NCI-H1105 treated with DMSO at 0.1 percent for 48 hours (cell line): ENCODE data around the gene PTK7.

Source experiments
- DNase-seq: peaks from one replicate; lab custom pipeline; 2025; lab: John Stamatoyannopoulos, UW

PTK7 gene

DNA sequence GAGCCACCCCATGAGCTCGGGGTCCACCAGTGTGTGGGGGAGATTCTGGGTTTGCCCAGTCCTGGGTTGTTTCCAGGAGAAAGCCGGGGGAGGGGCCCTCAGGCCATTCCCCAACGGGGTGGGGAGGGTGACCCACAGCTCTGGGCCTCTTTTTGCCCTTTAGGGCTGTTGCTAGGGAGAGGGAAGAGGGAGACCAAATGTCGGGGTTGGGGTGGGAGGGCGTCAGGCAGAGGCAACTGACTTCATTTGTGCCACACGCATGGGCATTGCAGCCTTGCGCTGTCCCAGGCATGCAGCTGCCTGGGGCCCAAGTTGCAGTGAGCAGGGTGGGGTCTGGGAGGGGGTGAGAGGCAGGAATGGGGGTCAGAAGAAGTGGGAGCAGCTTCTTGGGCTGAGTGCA is 103.9 kb downstream of the PTK7 start:
- no peak for DNase-seq

DNA sequence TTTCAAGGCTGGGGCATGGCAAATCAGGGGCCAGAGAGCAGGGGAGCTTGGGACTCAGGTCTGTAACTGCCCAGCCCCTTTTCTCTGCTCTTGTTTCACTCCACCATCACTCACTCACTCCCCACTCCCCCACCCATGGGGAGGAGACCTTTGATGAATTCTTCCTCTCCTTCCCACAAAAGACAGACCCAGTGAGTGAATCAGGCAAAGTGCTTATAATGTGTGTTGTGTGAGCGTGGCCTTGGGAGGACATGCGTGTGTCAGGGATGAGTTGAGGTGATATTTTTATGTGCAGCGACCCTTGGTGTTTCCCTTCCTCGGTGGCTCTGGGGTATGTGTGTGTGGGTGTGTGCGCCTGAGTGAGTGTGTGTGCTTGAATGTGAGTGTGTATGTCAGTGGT is 104.9 kb downstream of the PTK7 start:
- no peak for DNase-seq

DNA sequence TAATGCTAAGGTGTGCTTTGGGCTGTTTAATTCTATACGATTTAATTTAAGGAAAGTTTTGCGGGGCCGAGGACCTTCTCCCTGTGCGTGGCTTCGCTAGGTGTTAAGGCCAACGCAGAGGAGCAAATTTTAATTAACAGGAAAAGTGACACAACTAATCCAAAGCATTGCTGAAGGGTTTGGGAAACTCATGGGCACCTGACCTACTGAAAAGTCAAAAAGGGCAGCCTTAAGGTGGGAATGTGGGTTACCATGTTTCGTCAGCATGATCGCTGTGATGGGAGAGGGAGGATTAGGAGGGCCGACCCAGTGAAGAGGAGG is 105.5 kb downstream of the PTK7 start:
- DNase-seq: no peak

DNA sequence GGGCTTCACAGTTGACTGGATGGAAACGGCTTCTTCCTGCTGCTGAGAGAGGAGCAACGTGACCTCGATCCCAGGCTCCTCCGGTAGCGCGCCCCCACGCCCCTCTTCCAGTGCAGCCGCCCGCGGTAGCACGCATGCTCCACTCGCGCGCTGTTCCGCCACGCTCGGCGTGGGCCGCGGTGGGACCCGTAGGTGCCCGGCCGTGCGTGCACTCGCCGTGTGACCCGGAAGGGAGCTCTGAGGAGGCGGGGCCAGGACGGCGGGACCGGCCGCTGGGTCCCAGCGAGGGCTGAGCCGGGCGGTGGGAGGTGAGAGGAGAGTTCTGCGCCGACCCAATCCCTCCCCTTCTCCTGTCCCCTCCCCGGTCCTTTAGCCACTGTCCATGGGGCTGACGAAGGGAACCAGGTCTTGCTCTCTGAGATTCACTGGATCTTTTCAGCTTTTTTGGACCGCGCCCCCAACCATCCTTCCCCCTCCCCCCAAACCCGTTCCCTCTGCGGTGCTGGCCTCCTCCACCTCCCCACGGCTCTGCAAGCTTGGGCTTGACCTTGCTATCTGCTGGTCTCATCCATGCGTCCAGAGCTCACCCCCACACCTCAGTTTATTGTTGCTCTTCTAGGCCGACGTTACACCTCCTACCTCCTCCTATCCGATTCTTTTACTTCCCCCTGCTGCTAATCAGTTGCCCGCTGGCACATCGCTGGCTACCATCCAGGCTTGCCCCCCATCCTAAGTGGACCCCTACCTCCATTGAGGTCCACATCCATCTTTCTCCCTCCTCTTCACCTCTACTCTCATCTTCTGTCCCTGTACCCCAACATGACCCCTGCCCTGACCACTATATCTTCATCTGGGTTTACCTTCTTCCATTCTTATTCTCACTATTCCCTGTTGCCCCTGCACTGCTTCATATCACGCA is 106.1 kb downstream of the PTK7 start, which contains the start of gene CUL9:
Gene CUL9, plus strand, starts transcription at position 255 of the 919 bp plus-strand sequence. CDS start 2,115 bp downstream, outside the sequence.
- peak; percentile 84 for DNase-seq

DNA sequence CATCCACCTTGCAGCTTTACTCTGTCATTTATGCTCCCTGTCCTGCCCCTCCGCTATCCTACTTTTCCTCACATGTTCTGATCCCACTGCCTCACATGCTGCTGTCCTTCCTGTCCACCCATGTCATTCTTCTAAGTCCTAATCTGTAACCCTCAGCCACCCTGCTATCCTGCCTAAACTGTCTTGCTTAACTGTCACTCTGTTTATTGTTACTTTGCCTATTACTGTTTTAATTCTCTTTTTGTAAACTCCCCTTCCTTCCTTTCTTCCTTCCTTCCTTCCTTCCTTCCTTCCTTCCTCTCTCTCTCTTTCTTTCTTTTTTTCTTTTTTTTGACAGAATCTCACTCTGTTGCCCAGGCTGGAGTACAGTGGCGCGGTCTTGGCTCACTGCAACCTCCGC is 107.3 kb downstream of the PTK7 start:
- DNase-seq: no peak

DNA sequence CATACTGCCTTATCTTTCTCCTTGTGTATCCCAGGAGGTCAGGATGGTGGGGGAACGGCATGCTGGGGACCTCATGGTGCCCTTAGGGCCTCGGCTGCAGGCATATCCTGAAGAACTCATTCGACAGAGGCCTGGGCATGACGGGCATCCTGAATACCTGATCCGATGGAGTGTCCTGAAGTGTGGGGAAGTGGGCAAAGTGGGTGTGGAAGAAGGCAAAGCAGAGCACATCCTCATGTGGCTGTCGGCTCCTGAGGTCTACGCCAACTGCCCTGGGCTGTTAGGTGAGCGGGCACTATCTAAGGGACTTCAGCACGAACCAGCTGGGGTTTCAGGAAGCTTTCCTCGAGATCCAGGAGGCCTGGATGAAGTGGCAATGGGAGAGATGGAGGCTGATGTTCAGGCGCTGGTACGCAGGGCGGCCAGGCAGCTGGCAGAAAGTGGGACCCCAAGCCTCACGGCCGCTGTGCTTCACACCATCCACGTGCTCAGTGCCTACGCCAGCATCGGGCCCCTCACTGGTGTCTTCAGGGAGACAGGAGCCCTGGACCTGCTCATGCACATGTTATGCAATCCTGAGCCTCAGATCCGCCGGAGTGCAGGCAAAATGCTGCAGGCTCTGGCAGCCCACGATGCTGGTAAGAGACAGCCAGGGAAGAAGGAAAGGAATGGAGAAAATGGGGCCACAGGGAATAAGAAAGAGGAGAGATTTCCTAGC is 108.3 kb downstream of the PTK7 start:
- DNase-seq: no peak

DNA sequence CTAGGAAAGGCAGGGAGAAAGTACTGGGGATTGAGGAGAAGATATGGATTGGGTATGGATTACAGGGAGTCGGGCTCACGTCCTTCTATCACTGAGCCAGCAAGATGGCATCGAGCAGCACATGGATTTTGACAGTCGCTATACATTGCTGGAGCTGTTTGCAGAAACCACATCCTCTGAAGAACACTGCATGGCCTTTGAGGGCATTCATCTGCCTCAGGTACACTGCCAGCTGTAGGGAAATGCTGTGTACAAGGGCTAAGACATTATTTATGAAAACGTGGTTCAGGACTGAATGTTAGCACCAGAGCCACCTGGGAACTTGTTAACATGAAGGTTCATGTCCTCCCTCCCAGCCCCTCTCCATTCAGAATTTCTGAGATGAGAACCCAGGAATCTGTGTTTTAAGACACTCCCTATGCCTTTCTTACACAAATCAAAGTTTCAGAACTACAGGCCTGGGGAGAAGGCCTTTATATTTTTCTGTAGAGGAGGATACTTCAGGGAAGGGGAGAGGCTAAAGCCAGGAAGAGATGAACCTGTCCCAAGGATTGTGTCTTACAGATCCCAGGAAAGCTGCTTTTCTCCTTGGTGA is 109.4 kb downstream of the PTK7 start:
- DNase-seq: no peak

DNA sequence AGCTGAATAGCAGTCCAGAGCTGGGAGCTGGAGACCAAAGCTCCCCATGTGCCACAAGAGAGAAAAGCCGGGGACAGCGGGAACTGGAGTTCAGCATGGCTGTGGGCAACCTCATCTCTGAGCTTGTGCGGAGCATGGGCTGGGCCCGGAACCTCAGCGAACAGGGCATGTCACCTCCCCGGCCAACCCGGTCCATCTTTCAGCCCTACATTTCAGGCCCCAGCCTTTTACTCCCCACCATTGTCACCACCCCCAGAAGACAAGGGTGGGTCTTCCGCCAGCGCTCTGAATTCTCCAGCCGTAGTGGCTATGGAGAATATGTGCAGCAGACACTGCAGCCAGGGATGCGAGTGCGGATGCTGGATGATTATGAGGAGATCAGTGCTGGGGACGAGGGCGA is 109.9 kb downstream of the PTK7 start:
- no peak for DNase-seq

DNA sequence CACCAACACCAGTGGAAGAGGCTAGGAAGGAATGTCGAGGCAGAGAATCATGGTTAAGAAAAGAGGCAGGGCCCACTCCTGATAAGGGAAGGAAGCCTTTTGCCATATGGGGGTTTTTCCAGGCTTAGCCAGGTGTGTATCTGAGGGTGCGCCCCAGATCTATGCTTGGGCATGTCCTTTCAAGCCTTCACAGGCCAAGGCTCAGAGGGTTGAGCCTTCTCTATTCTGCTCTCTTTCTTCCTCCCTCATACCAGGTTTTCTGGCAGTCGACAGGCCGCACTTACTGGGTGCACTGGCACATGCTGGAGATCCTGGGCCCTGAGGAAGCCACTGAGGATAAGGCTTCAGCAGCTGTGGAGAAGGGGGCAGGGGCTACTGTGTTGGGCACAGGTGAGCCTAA is 110.6 kb downstream of the PTK7 start:
- DNase-seq: no peak

DNA sequence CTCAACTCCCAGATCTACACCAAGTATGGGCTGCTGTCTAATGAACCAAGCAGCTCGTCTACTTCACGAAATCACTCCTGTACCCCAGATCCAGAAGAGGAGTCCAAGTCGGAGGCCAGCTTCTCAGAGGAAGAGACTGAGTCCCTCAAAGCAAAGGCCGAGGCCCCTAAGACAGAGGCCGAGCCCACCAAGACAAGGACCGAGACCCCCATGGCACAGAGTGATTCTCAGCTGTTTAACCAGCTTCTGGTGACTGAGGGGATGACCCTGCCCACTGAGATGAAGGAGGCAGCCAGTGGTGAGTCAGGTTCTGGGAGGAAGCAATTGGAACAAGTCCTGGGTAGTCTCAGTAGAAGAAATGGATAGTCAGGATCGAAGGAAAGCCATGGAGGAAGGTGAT is 111.7 kb downstream of the PTK7 start:
- no peak for DNase-seq

DNA sequence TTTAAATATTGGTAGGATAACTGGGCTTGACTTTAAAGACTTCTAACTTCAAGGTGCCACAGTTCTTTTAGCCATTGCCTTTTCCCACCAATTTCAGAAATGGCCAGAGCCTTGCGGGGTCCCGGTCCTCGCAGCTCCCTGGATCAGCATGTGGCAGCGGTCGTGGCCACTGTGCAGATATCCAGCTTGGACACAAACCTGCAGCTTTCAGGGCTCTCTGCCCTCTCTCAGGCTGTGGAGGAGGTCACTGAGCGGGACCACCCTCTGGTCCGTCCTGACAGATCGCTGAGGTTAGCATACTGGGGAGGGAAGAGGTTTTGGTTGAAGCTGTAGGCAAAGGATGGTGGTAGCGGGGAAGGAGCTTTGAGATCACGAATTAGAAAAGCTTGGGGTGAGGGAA is 112.3 kb downstream of the PTK7 start:
- DNase-seq: no peak

DNA sequence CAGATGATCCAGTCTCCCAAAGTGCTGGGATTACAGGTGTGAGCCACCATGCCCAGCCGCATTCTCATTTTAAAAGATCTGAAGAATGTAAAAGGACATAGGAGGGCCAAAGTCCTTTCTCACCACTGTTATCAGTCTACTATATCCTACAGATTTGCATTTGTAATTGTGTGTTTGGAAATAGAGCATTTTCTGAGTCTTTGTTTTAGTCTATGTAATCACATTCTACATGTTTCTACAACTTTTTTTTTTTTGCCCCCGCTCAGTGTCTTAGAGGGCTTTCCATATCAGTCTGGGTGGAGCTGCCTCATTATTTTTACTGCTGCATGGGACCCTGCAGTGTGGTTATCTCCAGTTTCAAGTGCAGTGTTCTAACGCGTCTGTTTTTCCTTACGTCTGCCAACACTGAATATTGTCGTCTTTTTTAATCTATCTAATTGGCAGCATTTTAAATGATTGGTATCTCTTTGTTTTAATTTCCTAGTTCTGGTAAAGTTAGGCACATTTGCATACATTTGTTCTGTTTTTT is 113.7 kb downstream of the PTK7 start:
- DNase-seq: no peak

DNA sequence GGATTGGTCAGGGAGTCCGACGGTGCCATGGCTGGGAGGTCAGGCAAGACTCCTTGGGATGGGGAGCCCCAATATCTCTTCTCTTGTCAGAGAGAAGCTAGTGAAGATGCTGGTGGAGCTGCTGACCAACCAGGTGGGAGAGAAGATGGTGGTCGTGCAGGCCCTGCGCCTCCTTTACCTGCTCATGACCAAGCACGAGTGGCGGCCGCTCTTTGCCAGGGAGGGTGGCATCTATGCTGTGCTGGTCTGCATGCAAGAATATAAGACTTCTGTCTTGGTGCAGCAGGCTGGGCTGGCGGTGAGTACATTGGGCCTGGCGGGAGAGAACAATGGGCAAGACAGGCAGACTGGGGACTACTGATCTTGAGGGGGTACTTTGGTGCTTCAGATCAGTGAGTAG is 116.8 kb downstream of the PTK7 start:
- DNase-seq: no peak

DNA sequence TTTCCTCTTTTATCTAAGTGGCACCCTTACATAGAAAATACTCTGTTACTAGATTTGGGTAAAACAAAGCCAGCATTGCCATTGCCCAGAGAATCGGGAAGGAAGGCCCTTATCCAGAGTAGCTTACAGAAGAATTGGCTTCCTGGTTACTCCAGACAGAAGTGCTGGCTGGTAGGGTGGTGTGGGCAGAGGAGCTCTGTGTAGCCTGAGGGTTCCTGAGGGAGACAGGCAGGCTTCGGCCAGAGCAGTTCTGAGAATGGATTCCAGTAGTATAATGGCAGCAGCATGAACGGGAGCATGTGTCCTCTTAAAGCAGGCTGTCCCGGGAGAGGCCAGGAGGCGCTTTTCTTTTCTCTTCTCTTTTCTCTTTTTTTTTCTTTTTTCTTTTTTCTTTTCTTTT is 117.8 kb downstream of the PTK7 start:
- DNase-seq: no peak

DNA sequence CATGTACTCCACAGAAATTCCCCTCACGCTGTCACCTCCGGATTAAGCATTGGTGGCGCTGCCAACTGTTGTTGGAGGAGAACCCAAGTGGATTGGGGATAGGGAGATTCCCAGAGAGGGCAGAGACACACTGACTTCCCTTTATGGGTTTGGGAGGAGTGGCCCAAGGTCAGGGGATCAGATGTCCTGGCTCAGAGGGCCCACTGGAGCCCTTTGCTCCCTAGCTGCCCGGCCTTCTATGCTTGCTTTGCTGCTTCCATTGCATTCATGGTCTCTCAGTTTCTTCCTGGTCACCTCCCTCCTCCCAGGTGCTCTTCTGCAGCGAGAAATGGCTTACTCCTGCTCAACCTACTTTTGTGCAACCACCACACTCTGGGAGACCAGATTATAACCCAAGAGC is 120.2 kb downstream of the PTK7 start:
- DNase-seq: no peak

DNA sequence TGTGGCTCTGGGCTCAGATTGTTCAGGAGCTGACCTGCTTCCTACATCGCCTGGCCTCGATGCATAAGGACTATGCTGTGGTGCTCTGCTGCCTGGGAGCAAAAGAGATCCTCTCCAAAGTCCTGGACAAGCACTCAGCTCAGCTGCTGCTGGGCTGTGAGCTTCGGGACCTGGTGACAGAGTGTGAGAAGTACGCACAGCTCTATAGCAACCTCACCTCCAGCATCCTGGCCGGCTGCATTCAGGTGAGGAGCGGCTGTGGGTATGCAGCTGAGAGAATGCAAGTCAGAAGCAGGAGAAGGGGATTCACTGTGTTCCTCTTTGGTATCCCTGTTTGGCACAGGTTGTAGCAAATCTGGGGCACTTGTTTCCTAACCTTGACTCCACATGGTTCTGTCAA is 123.8 kb downstream of the PTK7 start:
- no peak for DNase-seq

DNA sequence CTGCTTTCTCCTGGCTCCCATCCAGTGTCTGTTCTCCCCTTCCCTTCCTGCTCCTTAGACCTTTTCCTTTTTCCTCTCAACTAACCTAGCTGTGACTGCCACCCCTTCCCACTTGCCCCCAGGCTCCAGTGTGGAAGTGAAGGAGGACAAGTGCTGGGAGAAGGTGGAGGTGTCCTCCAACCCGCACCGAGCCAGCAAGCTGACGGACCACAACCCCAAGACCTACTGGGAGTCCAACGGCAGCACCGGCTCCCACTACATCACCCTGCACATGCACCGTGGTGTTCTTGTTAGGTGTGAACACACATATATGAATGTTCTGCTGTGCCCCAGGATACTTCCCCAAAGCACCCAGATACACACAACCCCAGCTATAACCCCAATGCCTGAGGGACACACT is 124.4 kb downstream of the PTK7 start:
- DNase-seq: no peak

DNA sequence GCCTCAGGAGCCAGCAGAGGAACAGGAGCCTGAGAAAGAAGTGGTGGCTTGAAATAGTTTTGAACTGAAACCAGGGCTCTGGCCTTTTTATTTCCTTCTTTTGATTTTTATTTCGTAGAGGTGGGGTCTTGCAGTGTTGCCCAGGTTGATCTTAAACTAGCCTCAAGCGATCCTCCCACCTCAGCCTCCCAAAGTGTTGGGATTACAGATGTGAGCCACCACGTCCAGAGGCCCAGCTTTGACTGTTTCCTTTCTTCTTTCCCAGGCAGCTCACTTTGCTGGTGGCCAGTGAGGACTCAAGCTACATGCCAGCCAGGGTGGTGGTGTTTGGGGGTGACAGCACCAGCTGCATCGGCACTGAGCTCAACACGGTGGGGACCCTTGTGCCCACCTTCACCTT is 126.3 kb downstream of the PTK7 start:
- DNase-seq: no peak

DNA sequence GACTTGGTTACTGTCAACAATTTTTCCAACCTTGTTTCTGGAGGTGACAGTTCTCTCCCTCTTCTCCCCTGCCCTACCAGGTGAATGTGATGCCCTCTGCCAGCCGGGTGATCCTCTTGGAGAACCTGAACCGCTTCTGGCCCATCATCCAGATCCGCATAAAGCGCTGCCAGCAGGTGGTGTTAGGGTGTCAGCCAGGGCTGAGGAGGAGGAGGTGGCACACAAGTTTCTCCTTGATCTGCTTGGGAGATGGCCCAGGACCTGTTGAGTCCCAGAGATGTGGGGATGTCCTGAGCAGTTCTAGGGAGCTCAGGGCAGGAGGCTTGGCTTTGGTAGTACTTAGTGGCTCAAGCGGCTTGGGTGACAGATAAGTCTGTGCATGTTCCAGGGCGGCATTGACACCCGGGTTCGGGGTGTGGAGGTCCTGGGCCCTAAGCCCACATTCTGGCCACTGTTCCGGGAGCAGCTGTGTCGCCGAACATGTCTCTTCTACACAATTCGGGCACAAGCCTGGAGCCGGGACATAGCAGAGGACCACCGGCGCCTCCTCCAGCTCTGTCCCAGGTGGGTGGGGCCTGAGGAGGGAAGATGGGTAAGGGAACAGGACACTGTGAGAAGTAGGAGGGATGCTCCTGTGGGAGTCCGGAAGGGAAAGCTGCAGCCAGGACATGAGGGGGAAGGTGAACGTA is 127.1 kb downstream of the PTK7 start:
- no peak for DNase-seq

DNA sequence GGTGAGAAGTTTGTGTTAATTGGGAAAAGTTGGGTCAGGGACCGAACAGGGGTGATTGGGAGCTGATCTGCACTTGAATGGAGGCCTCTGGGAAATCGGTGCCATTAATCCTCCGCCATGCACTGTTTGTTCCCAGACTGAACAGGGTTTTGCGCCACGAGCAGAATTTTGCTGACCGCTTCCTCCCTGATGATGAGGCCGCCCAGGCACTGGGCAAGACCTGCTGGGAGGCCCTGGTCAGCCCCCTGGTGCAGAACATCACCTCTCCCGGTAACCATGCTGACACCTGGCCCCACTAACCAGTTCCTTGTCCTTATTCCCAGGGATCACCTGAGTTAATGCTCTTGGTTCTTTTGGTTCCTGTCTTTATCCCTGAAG is 127.6 kb downstream of the PTK7 start:
- DNase-seq: no peak

DNA sequence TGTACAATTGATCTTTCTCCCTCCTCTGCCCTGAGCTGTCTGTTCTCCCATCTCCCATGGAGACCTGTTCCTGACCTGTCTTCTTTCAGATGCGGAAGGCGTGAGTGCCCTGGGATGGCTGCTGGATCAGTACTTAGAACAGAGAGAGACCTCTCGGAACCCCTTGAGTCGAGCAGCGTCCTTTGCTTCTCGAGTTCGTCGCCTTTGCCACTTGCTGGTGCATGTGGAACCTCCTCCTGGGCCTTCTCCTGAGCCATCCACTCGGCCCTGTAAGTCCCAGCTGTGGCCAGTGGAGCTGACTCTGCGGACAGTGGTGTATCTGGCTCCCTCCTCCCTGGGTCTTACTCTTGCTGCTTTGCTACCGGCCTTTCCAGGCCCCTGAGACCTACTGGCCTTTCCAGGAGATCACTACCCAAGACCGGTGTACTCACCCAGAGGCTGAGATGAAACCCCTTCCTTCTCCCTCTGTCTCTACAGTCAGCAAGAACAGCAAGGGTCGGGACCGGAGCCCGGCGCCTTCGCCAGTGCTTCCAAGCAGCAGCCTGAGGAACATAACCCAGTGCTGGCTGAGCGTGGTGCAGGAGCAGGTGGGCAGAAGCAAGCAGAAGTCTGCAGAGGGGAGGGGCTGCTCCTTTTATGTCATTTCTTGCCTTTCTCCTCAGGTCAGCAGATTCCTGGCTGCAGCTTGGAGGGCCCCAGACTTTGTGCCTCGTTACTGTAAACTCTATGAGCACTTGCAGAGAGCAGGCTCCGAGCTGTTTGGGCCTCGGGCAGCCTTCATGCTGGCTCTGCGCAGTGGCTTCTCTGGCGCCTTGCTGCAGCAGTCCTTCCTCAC is 128.4 kb downstream of the PTK7 start:
- DNase-seq: no peak
